IPS-18c (cell line): ENCODE results near the gene GKAP1.
A peak's percentile ranks its signal among the peaks of the same experiment; 100 is the strongest.
"Not testable (repeated sequence)": the region's sequence is repeated elsewhere in the genome, so short reads cannot be mapped to it uniquely, and the experiment has no call there.

Experiments used
- H3K4me3 ChIP-seq: 2 replicates; pipeline ENCODE4 v1.7.0; 2013; ENCODE audit warnings: low read depth, mild to moderate bottlenecking, low read length, moderate library complexity; ENCODE audit not compliant: insufficient read depth
- H3K9me3 ChIP-seq: one replicate; pipeline ENCODE4 v1.6.1; 2013; ENCODE audit warnings: mild to moderate bottlenecking, low read length, moderate library complexity; ENCODE audit not compliant: control insufficient read depth, insufficient read depth

Gene GKAP1

DNA sequence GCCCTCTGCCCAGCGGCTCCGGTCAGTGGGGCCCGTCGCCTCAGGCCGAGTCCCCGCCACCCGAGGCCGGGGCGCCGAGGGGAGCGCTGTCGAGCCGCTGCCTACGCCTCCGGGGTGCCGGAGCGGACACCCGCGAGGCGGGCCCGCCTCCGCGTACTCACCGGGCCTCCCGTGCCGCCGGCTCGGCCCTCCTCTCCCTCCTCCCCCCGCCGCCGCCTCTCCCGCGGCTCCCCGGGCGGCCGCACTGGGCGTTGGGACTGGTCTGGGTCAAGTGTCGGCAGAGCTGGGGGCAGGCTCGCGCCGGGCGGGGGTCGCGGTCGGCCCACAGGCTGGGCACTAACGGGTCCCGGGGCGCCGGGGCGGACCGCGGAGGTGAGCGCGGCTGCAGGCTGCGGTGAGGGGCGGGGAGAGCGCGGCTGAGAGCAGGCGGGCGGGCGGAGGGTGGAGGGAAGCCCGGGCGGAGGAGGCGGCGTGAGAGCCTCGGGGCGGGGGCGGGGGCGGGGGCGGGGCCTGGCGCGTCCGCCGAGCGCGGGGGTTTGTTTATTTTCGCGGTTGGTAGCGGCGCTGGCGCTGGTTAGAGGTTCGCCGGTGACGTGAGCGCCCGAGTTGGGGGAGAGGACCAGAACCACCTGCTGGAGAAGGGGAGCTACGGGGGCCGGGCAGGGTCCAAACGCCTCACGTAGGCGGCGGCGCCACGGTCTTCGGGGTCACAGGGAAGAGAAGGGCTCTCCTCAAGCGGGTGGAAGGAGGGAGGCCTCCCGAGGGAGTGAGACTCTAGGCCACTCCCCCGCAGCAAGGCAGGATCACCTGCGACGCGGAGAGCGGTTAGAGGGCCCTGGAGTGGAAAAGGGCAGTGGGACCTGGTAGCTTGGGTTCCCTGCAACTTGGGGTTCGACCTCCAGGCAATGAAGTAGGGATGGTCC, at the start of gene GKAP1:
Gene GKAP1, minus strand, starts transcription at position 414 of the 923 bp plus-strand sequence. CDS start 11,252 bp downstream, outside the sequence.
- H3K4me3 ChIP-seq, result peak within 1 kb of the TSS; percentile 63
- H3K9me3 ChIP-seq, result not testable (repeated sequence)

DNA sequence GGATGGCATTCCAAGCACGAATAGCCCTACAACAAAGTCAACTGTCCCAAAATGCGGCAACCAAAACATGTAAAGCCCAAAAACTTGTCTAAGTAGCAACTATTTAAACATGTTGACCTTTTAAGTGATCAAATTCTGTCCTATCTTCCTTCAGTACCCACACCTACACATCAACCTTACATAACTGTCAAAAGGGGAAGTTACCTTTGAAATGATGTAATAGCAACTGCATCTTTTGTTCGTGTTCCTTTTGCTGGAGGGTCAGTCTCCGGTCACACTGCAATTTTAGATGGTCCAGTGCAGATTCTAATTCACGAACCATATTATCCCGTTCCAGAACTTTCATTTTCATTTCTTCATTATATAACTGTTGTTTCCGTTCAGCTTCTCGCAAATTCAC, 32.3 kb upstream of the GKAP1 start:
- H3K9me3 ChIP-seq, H3K4me3 ChIP-seq: not testable (repeated sequence)

DNA sequence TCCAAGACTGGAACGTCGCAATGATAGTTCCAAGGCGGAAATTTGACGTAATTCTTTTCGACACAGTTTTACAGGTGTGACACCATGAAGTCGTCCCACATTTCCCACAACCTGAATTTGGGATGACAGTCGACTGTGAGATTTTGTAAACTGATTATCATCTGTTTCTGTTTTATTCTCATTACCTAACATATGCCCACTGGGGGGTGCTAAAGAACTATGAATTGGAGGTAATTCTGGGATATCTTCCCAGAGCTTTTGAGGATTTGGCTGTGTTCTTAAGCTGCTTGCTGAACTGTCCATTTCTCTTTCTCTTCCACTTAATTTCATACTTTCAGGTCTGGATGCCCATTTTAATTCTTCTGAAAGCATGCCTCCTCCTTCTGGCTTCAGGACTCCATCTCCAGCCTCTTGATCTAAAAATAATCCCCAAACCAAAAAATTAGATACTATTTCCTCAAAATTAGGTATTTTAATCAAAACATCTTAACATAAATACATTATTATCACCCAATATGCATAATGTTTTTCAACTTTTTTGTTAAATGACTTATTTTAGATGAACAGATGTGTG, 19.6 kb upstream of the GKAP1 start:
- not testable (repeated sequence) for H3K9me3 ChIP-seq, H3K4me3 ChIP-seq

DNA sequence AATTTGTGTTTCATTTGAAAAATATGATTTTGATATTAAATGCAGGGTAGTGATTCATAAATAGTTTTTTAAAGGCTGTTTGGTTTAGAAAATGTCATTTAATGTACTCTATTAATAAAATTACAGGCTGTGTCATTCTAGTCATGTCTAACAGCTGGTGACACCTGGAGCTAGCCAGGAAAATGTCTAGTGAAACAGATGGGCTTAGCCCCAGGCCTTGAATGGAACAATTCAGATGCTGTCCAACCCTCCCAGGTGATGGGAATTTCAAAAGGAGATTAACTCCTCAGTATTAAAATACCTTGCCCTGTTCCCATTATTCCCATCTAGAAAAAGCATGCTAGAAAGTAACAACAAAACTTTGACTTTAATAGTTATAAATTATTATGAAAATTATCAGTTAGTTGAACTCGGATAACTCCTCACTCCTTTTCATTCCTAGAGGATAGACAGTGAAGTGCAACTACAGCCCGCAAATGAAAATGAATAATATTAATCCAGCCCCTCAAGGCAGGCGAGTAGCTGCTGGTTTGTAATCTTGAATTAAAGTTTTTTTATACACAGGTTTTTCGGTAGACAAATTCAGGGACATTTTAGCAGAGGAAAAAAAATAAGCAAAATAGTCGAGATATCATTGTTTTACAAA, 13.0 kb upstream of the GKAP1 start:
- H3K4me3 ChIP-seq, H3K9me3 ChIP-seq: not testable (repeated sequence)

DNA sequence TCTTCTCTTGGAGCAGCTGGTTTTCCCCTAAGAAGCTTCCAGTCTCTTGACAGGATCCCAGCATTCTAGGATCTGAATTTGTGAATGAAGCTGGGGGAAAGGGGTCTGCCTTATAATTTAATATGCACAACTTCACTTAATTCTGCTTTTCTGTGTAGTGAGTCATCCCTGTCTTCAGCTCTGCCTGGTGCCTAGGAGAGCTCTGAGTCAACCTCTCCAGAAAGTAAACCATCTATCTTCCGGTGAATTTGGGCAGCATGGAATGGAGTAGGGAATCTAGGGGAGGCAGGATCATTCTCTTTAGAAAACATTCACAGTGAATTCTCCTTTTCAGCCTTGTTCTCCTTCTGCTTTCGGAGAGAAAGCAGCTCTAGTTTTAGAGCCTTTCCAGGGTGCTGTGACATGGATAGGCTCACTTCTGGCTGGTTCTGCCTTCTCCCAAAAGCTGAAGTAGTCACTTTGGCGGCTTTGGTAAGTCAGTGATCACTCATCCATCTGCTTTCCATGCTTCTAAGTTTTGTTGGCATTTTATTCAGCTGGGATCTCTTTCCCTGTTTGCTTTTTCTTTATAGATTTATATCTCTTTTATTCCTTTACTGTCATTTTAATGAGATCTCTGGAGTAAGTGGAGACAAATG, 7.5 kb upstream of the GKAP1 start:
- not testable (repeated sequence) for H3K4me3 ChIP-seq

DNA sequence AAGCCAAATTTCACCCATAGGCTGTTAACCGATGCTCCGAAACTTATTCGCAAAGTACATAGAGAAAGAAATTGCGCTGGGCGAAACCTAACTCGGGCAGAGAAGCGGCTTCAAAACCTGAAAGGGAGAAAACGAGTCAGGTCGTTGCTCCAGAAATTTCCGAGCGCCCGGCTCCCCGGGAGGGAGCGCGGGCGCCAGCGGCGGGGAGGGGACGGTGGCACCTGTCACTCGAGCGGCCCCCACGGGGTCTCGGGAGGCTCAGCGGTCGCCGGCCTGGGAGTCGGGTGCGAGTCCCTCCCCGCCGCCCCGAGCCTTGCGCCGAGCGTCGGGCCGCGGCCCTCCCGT, 586 bp downstream of the GKAP1 start:
- H3K4me3 ChIP-seq, result peak overlapping the region; percentile 63
- H3K9me3 ChIP-seq, result not testable (repeated sequence)

More for the DNA sequence above, 7.5 kb upstream of the GKAP1 start:
- not testable (repeated sequence) for H3K9me3 ChIP-seq

DNA sequence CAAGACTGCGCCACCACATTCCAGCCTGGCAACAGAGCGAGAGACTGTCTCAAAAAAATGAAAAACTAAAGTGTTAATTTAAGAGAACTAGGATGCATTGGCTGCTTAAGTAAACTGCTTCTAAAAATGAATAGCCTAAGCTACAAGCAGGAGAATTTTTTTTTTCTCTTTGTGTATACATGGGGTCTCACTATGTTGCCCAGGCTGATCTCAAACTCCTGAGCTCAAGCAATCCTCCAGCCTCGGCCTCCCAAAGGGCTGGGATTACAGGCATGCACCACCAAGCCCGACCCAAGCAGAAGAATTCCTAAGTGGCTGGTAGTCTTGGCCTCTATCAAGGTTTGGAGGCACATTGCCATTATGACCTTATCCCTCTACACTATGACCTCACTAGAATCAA, 2.4 kb downstream of the GKAP1 start:
- not testable (repeated sequence) for H3K9me3 ChIP-seq

DNA sequence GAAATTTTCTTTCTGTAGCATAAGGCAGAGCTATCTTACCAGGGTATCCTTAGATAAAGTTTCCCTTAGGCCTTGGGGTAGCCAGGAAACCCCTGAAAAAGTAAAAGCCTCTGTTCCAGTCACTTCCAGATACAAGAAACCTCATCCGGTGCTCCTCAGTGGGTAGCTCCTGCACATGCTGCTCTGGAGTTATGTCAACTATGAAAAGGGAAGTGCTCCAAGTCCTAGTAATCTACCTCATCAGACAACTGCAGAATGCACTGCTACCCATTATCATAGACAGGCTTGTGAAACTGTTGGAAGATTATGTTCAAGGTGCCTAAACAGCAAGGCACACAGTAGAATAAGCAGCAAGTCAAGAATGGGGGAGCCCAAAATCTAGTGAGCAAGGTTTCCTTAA, 8.4 kb downstream of the GKAP1 start:
- not testable (repeated sequence) for H3K9me3 ChIP-seq, H3K4me3 ChIP-seq

More for the DNA sequence above, 2.4 kb downstream of the GKAP1 start:
- not testable (repeated sequence) for H3K4me3 ChIP-seq

DNA sequence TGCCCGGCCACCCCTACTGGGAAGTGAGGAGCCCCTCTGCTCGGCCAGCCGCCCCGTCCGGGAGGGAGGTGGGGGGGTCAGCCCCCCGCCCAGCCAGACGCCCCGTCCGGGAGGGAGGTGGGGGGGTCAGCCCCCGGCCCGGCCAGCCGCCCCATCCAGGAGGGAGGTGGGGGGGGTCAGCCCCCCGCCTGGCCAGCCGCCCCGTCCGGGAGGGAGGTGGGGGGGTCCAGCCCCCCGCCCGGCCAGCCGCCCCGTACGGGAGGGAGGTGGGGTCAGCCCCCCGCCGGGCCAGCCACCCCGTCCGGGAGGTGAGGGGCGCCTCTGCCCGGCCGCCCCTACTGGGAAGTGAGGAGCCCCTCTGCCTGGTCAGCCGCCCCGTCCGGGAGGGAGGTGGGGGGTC, 13.1 kb downstream of the GKAP1 start:
- H3K4me3 ChIP-seq, H3K9me3 ChIP-seq: not testable (repeated sequence)

DNA sequence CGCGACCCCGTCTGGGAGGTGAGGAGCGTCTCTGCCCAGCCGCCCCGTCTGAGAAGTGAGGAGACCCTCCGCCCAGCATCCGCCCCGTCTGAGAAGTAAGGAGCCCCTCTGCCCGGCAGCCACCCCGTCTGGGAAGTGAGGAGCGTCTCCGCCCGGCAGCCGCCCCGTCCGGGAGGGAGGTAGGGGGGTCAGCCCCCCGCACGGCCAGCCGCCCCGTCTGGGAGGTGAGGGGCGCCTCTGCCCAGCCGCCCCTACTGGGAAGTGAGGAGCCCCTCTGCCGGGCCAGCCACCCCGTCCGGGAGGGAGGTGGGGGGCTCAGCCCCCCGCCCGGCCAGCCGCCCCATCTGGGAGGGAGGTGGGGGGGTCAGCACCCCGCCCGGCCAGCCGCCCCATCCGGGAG, 13.6 kb downstream of the GKAP1 start:
- H3K9me3 ChIP-seq, H3K4me3 ChIP-seq: not testable (repeated sequence)

DNA sequence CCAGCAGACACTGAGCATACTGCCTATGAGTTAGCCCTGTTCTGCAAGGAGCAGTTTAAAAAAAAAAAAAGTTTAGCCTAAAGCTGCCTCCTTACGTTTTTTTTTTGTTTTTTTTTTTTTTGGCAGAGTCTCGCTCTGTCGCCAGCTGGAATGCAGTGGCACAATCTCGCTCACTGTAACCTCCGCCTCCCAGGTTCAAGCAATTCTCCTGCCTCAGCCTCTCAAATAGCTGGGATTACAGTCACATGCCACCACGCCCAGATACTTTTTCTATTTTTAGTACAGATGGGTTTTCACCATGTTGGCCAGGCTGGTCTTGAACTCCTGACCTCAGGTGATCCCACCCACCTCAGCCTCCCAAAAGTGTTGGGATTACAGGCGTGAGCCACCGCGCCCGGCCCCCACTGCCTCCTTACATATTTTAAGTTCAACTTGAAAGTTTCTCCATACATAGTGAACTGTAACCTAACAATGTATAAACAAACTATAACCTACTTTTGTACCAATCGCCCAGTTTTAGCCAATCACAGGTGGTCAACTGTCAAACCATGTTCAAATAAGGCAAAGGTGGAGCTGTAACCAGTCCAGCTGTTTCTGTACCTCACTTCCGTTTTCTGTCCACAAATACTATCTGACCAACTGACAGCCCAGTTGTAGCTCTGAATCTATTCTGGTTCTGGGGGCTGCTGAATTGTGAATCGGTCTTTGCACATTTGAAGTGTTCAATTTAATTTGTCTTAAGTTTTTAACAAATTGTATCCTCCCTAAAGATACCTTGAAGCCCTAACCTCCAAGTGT, 17.1 kb downstream of the GKAP1 start:
- Histone ChIP-seq H3K4me3 (no peak overlapping the region), H3K9me3 (peaks cover 2% of the 10 kb centered on the region)

DNA sequence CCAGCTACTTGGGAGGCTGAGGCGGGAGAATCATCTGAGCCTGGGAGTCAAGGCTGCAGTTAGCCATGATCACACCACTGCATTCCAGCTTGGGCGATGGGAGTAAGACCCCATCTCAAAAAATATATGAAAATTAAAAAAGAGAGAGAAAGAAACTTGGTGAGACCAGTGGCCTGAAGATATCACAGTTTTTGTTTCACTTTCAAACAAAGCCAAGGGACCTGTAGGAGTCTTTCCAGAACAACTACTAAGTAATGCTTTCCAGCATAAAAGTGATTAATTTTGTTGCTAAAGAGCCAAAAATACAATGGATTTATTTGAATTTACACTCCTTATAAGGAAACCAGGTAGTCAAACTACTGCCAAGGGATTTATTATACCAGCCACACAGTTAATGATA, 23.5 kb downstream of the GKAP1 start:
- Histone ChIP-seq H3K4me3 (no peak overlapping the region), H3K9me3 (peaks cover 2% of the 10 kb centered on the region)

DNA sequence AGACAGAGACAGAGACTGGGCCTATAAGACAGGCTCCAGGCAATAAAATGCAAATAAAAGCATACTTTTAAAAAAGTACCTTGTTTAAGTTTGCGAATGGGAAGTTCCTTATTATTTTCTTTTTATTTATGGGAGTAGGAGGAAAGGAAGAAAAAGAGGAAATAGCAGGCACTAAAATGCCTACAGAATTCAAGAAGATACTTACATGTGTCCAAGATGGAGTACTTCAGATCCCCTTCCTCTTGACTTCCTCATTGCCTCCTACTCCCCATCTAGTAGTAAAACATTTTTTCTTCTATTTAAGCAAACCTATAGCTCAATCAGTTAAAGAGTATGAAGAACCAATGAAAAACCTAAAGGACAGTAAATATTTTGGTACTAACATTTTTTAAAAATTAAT, 24.8 kb downstream of the GKAP1 start:
- Histone ChIP-seq H3K4me3 (no peak overlapping the region), H3K9me3 (peaks cover 2% of the 10 kb centered on the region)

DNA sequence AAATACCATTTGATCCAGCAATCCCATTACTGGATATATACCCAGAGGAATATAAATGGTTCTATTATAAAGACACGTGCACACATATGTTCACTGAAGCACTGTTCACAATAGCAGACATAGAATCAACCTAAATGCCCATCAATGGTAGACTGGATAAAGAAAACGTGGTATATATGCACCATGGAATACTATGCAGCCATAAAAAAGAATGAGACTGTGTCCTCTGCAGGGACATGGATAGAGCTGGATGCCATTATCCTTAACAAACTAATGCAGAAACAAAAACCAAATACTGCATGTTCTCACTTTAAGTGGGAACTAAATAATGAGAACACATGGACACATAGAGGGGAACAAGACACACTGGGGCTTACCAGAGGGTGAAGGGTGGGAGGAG, 39.4 kb downstream of the GKAP1 start:
- Histone ChIP-seq H3K9me3 (no peaks in the 10 kb centered on the region), H3K4me3 (no peak overlapping the region)

DNA sequence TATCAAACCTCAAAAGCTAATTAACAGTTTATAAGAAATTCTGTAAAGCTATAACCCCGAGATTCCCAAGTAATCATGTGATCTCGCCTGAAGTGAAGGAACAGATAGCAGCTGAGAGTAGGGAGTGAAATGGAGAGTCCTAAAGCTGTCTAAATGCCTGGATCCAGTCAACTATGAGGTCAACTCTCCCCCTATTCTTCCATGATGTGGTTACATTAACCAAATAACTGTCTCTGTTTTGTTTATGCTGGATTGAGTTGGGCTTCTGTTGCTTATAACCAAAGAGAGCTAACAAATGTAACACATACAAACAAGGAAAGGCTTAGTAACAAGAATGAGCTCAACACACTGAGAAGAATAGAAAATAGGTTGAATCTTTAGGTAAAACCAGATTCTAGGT, 41.6 kb downstream of the GKAP1 start:
- Histone ChIP-seq H3K4me3 (no peak overlapping the region), H3K9me3 (no peaks in the 10 kb centered on the region)

DNA sequence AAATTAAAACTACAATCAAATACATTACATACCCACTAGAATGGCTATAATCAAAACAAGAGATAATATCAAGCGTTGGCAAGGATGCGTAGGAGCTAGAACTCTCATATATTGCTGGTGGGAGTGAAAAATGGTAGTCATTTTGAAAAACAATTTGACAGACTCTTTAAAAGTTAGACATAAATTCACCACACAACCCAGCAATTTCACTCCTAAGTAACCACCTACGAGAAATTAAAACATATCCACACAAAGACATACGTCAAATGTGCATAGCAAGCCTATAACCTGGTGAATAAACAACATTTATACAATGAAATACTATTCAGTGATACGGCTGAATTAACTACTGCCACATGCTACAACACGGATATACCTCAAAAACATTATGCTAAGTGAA, 44.7 kb downstream of the GKAP1 start:
- Histone ChIP-seq H3K9me3 (no peaks in the 10 kb centered on the region), H3K4me3 (no peak overlapping the region)

DNA sequence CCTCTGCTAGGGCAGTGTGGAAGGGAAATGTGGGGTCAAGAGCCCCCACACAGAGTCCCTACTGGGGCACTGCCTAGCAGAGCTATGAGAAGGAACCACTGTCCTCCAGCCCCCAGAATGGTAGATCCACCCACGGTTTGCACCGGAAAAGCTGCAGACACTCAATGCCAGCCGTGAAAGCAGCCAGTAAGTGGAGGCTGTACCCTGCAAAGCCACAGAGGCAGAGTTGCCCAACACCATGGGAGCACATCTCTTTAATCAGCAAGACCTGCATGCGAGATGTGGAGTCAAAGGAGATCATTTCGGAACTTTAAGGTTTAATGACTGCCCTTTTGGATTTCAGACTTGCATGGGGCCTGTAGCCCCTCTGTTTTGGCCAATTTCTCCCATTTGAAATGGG, 52.2 kb downstream of the GKAP1 start:
- Histone ChIP-seq H3K9me3 (peaks cover 2% of the 10 kb centered on the region), H3K4me3 (no peak overlapping the region)
